Measurements from ENCODE around the gene TMPO.

Gene TMPO

GRCh38 chr12:98544751-98545150, 29.4 kb downstream of the TMPO start (continued):
- TF ChIP-seq ZNF639 (tag by site-specific recombination; IDR thresholded peaks at IDR 0.05), result no peak

- no peak for TF ChIP-seq ZFP41 (tag by site-specific recombination; IDR thresholded peaks at IDR 0.05; ENCODE audit: borderline replicate concordance)
- TF ChIP-seq ZNF621 (tag by site-specific recombination; IDR thresholded peaks at IDR 0.05), result no peak
- no peak for TF ChIP-seq ZNF843 (tag by site-specific recombination; IDR thresholded peaks at IDR 0.05)
- no peak for TF ChIP-seq GLI2 (tag by site-specific recombination; IDR thresholded peaks at IDR 0.05; ENCODE audit: borderline replicate concordance, low read depth)
- no peak for TF ChIP-seq ZNF146 (tag by site-specific recombination; IDR thresholded peaks at IDR 0.05)
- TF ChIP-seq ZNF133 (tag by site-specific recombination; IDR thresholded peaks at IDR 0.05), result no peak
- TF ChIP-seq, protein P1, sequence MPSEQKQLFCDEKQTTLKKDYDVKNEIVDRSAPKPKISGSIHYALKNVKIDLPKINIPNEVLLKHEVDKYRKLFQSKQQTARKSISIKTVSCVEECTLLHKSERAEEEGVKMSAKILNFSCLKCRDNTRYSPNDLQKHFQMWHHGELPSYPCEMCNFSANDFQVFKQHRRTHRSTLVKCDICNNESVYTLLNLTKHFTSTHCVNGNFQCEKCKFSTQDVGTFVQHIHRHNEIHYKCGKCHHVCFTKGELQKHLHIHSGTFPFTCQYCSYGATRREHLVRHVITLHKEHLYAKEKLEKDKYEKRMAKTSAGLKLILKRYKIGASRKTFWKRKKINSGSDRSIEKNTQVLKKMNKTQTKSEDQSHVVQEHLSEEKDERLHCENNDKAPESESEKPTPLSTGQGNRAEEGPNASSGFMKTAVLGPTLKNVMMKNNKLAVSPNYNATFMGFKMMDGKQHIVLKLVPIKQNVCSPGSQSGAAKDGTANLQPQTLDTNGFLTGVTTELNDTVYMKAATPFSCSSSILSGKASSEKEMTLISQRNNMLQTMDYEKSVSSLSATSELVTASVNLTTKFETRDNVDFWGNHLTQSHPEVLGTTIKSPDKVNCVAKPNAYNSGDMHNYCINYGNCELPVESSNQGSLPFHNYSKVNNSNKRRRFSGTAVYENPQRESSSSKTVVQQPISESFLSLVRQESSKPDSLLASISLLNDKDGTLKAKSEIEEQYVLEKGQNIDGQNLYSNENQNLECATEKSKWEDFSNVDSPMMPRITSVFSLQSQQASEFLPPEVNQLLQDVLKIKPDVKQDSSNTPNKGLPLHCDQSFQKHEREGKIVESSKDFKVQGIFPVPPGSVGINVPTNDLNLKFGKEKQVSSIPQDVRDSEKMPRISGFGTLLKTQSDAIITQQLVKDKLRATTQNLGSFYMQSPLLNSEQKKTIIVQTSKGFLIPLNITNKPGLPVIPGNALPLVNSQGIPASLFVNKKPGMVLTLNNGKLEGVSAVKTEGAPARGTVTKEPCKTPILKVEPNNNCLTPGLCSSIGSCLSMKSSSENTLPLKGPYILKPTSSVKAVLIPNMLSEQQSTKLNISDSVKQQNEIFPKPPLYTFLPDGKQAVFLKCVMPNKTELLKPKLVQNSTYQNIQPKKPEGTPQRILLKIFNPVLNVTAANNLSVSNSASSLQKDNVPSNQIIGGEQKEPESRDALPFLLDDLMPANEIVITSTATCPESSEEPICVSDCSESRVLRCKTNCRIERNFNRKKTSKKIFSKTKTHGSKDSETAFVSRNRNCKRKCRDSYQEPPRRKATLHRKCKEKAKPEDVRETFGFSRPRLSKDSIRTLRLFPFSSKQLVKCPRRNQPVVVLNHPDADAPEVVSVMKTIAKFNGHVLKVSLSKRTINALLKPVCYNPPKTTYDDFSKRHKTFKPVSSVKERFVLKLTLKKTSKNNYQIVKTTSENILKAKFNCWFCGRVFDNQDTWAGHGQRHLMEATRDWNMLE (tag by site-specific recombination; conservative IDR thresholded peaks at IDR 0.05; ENCODE audit: low read depth), result no peak
- TF ChIP-seq ZNF350 (tag by site-specific recombination; IDR thresholded peaks at IDR 0.05), result no peak
- TF ChIP-seq, protein P2, sequence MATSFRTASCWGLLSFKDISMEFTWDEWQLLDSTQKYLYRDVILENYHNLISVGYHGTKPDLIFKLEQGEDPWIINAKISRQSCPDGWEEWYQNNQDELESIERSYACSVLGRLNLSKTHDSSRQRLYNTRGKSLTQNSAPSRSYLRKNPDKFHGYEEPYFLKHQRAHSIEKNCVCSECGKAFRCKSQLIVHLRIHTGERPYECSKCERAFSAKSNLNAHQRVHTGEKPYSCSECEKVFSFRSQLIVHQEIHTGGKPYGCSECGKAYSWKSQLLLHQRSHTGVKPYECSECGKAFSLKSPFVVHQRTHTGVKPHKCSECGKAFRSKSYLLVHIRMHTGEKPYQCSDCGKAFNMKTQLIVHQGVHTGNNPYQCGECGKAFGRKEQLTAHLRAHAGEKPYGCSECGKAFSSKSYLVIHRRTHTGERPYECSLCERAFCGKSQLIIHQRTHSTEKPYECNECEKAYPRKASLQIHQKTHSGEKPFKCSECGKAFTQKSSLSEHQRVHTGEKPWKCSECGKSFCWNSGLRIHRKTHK (tag by site-specific recombination; IDR thresholded peaks at IDR 0.05), result no peak
- no peak for TF ChIP-seq ZNF707 (tag by site-specific recombination; IDR thresholded peaks at IDR 0.05)
- no peak for TF ChIP-seq ZNF561 (tag by site-specific recombination; IDR thresholded peaks at IDR 0.05; ENCODE audit: borderline replicate concordance)
- no peak for TF ChIP-seq ZNF549 (tag by site-specific recombination; IDR thresholded peaks at IDR 0.05)
- TF ChIP-seq ZNF112 (tag by site-specific recombination; IDR thresholded peaks at IDR 0.05), result no peak
- Histone ChIP-seq H3K27ac (ENCODE audit: extremely low read depth, low read depth, low read length) (no peak overlapping the region), H3K9me3 (ENCODE audit: control insufficient read depth, insufficient read depth, low read depth, low read length) (no peaks in the 10 kb centered on the region), H3K4me1 (ENCODE audit: control insufficient read depth, insufficient read depth, low read length) (no peaks in the 10 kb centered on the region), H3K36me3 (ENCODE audit: control insufficient read depth in 2 of 2, insufficient read depth in 1 of 2, low read length in 2 of 2) (peaks cover 68 to 70% of the 10 kb centered on the region in 2 experiments), H3K4me3 (ENCODE audit: low read depth, low read length) (no peak overlapping the region)
- CTCF ChIA-PET, result interaction anchor here (0.6 to 2.1 kb wide), 5 partner anchors 15 to 127 kb away, joined by 3 to 9 read pairs (median 3); no protein-coding TSS in a partner anchor
- POLR2A ChIA-PET, result no interaction called here
Observed at GRCh38 chr12:98549371-98550110, 34.2 kb downstream of the TMPO start.

DNA sequence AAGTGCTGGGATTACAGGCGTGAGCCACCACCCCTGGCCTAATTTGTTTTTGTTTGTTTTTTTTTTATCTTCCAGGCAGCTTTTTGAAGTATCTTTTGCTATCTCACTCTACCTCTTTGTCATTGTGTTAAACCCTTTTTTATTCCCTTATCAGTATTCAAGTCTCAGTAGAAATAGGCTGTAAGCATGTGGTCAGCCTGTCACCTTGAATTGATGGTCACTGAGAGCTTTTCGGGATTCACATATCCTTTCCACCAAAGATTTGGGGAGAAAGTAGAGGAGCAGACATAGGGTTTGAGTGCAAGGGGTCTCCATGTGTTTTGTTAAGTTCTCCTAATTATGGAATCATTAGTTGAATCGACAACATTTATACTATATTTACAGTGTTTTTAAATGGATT, 36.4 kb downstream of the TMPO start:
- CTCF ChIA-PET, result interaction anchor here (0.6 to 1.3 kb wide), 3 partner anchors 15 to 135 kb away, joined by 3 to 6 read pairs (median 4); no protein-coding TSS in a partner anchor
- Histone ChIP-seq H3K36me3 (ENCODE audit: control insufficient read depth in 2 of 2, insufficient read depth in 1 of 2, low read length in 2 of 2) (peaks cover 47 to 53% of the 10 kb centered on the region in 2 experiments), H3K27ac (ENCODE audit: extremely low read depth, low read depth, low read length) (no peak overlapping the region), H3K9me3 (ENCODE audit: control insufficient read depth, insufficient read depth, low read depth, low read length) (no peaks in the 10 kb centered on the region), H3K4me3 (ENCODE audit: low read depth, low read length) (no peak overlapping the region), H3K4me1 (ENCODE audit: control insufficient read depth, insufficient read depth, low read length) (no peaks in the 10 kb centered on the region)
- POLR2A ChIA-PET, result no interaction called here
- TF ChIP-seq, protein P3, sequence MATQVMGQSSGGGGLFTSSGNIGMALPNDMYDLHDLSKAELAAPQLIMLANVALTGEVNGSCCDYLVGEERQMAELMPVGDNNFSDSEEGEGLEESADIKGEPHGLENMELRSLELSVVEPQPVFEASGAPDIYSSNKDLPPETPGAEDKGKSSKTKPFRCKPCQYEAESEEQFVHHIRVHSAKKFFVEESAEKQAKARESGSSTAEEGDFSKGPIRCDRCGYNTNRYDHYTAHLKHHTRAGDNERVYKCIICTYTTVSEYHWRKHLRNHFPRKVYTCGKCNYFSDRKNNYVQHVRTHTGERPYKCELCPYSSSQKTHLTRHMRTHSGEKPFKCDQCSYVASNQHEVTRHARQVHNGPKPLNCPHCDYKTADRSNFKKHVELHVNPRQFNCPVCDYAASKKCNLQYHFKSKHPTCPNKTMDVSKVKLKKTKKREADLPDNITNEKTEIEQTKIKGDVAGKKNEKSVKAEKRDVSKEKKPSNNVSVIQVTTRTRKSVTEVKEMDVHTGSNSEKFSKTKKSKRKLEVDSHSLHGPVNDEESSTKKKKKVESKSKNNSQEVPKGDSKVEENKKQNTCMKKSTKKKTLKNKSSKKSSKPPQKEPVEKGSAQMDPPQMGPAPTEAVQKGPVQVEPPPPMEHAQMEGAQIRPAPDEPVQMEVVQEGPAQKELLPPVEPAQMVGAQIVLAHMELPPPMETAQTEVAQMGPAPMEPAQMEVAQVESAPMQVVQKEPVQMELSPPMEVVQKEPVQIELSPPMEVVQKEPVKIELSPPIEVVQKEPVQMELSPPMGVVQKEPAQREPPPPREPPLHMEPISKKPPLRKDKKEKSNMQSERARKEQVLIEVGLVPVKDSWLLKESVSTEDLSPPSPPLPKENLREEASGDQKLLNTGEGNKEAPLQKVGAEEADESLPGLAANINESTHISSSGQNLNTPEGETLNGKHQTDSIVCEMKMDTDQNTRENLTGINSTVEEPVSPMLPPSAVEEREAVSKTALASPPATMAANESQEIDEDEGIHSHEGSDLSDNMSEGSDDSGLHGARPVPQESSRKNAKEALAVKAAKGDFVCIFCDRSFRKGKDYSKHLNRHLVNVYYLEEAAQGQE (tag by site-specific recombination; IDR thresholded peaks at IDR 0.05), result no peak
- no peak for TF ChIP-seq ZNF76 (tag by site-specific recombination; IDR thresholded peaks at IDR 0.05; ENCODE audit: borderline replicate concordance, low read depth)
- TF ChIP-seq ZNF335 (tag by site-specific recombination; conservative IDR thresholded peaks at IDR 0.05), result no peak
- TF ChIP-seq ZNF560 (tag by site-specific recombination; IDR thresholded peaks at IDR 0.05; ENCODE audit: borderline replicate concordance), result no peak
- no peak for TF ChIP-seq ZBTB1 (tag by site-specific recombination; IDR thresholded peaks at IDR 0.05)
- TF ChIP-seq ZNF433 (tag by site-specific recombination; IDR thresholded peaks at IDR 0.05; ENCODE audit: low read depth), result no peak
- no peak for TF ChIP-seq ZNF16 (tag by site-specific recombination; IDR thresholded peaks at IDR 0.05; ENCODE audit: low read depth)
- TF ChIP-seq ZNF585B (tag by site-specific recombination; IDR thresholded peaks at IDR 0.05), result no peak
